Measurements from ENCODE around the gene ARSG. TPM values are rescaled to one million over a fixed set of nuclear protein-coding genes. Genes with fewer than 3 reads are reported as not detected.
"Not testable (repeated sequence)": the region's sequence is repeated elsewhere in the genome, so short reads cannot be mapped to it uniquely, and the experiment has no call there.

ARSG gene
- polyA plus RNA-seq, 3 donors: 15.5 to 19.3 (median 19.2) TPM

DNA sequence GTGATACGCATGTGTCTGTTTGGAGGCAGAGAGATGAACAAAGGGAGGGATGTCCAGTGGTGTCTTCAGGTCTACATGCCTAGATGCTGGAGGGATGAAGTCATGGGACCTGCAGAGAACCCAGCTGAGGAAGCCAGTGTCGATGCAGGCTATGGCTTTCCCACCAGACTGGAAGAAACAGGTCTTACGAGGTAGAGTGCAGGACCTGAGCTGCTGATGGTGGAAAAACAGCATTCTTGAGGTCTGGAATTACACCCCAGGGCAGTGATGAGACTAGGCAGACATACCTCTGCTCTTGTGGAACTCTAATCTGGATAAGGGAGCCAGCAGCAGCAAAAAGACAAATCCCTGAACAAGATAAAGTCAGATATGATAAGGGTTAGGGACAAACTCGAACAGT, 37.4 kb downstream of the ARSG start:
- Histone ChIP-seq H3K4me1 (ENCODE audit: control insufficient read depth in 1 of 2, insufficient read depth in 2 of 2, low read length in 2 of 2) (no peaks in the 10 kb centered on the region), H4K20me1 (ENCODE audit: insufficient read depth, low read length) (no peaks in the 10 kb centered on the region), H3K27me3 (ENCODE audit: control insufficient read depth in 2 of 2, insufficient read depth in 2 of 2, low read length in 2 of 2) (no peaks in the 10 kb centered on the region), H3K79me2 (ENCODE audit: insufficient read depth, low read length) (no peaks in the 10 kb centered on the region), H3K9ac (ENCODE audit: insufficient read depth, low read length, poor library complexity, severe bottlenecking) (no peak overlapping the region), H3K27ac (ENCODE audit: low read depth in 1 of 2, low read length in 2 of 2) (no peak overlapping the region), H2AFZ (ENCODE audit: insufficient read depth, low read depth, low read length, poor library complexity, severe bottlenecking) (no peak overlapping the region), H3K9me3 (replicated peaks in 1 of 2; ENCODE audit: control insufficient read depth in 1 of 2, insufficient read depth in 1 of 2, low read length in 2 of 2) (peaks cover 18 to 32% of the 10 kb centered on the region in 2 donors), H3K4me3 (replicated peaks in 1 of 3; ENCODE audit: low read depth in 2 of 3, low read length in 3 of 3) (no peak overlapping the region), H3K4me2 (replicated peaks; ENCODE audit: extremely low read depth, low read length, poor library complexity, severe bottlenecking) (no peak overlapping the region), H3K36me3 (replicated peaks in 1 of 2; ENCODE audit: control insufficient read depth in 1 of 2, insufficient read depth in 2 of 2, low read length in 2 of 2) (no peaks in the 10 kb centered on the region)
- no peak for TF ChIP-seq CTCF (IDR thresholded peaks at IDR 0.05)
- peaks cover 15% of the 10 kb centered on the region for H3K4me1 Mint-ChIP-seq
- peak overlapping the region in 1 of 7 donors; percentile 54 for H3K27ac Mint-ChIP-seq
- no peak for DNase-seq
- WGBS (ENCODE audit: insufficient coverage): 91% methylated on average over 4 of the region's 4 CpGs
- H3K9me3 Mint-ChIP-seq: peaks cover 27 to 33% (median 30%) of the 10 kb centered on the region in 7 donors
- intact Hi-C loops (cut with micrococcal nuclease): no loop called here
- H3K4me3 Mint-ChIP-seq: no peak overlapping the region
- peaks cover 0 to 3% (median 2%) of the 10 kb centered on the region in 3 donors for H3K27me3 Mint-ChIP-seq (ENCODE audit: low read depth in 3 of 3)
- peaks cover 22 to 24% of the 10 kb centered on the region in 2 donors for H3K36me3 Mint-ChIP-seq

DNA sequence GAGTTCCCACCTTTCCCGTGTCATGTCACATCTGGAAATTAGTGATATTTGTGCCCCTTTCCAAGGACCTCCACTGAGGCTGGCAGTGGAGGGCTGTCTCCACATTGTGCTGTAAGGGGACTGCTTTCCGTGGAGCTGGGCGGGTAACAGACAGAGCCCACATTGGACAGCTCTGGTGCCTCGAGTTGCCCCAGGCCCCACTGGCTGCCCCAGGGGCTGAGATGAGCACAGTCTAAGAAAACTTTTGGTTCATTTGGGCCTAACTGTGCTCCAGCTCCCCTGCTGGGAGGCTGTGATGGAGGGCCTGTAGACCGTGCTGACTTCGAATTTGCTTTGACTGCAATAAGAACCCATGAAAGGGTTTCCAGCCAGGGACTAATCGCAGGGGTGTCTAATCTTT, 38.0 kb downstream of the ARSG start:
- no peak for DNase-seq
- H3K36me3 Mint-ChIP-seq: peaks cover 21 to 22% of the 10 kb centered on the region in 2 donors
- no peak overlapping the region for H3K27ac Mint-ChIP-seq
- 91% methylated on average over 6 of the region's 7 CpGs for WGBS (ENCODE audit: insufficient coverage)
- Histone ChIP-seq H2AFZ (ENCODE audit: insufficient read depth, low read depth, low read length, poor library complexity, severe bottlenecking) (no peak overlapping the region), H3K36me3 (replicated peaks in 1 of 2; ENCODE audit: control insufficient read depth in 1 of 2, insufficient read depth in 2 of 2, low read length in 2 of 2) (no peaks in the 10 kb centered on the region), H3K4me2 (replicated peaks; ENCODE audit: extremely low read depth, low read length, poor library complexity, severe bottlenecking) (no peak overlapping the region), H3K9ac (ENCODE audit: insufficient read depth, low read length, poor library complexity, severe bottlenecking) (no peak overlapping the region), H3K9me3 (replicated peaks in 1 of 2; ENCODE audit: control insufficient read depth in 1 of 2, insufficient read depth in 1 of 2, low read length in 2 of 2) (peaks cover 18 to 38% of the 10 kb centered on the region in 2 donors), H3K27ac (ENCODE audit: low read depth in 1 of 2, low read length in 2 of 2) (no peak overlapping the region), H3K4me1 (ENCODE audit: control insufficient read depth in 1 of 2, insufficient read depth in 2 of 2, low read length in 2 of 2) (no peaks in the 10 kb centered on the region), H3K4me3 (replicated peaks in 1 of 3; ENCODE audit: low read depth in 2 of 3, low read length in 3 of 3) (no peak overlapping the region), H3K79me2 (ENCODE audit: insufficient read depth, low read length) (no peaks in the 10 kb centered on the region), H4K20me1 (ENCODE audit: insufficient read depth, low read length) (no peaks in the 10 kb centered on the region), H3K27me3 (ENCODE audit: control insufficient read depth in 2 of 2, insufficient read depth in 2 of 2, low read length in 2 of 2) (no peaks in the 10 kb centered on the region)
- H3K9me3 Mint-ChIP-seq: peaks cover 27 to 33% (median 30%) of the 10 kb centered on the region in 7 donors
- intact Hi-C loops (cut with micrococcal nuclease): no loop called here
- TF ChIP-seq CTCF (IDR thresholded peaks at IDR 0.05): no peak
- peaks cover 11% of the 10 kb centered on the region for H3K4me1 Mint-ChIP-seq
- H3K4me3 Mint-ChIP-seq: no peak overlapping the region
- peaks cover 0 to 3% (median 2%) of the 10 kb centered on the region in 3 donors for H3K27me3 Mint-ChIP-seq (ENCODE audit: low read depth in 3 of 3)

- Mint-ChIP-seq H3K36me3 (peaks cover 12 to 18% of the 10 kb centered on the region in 2 donors), H3K27ac (peak overlapping the region in 1 of 7 donors; percentile 56), H3K9me3 (peaks cover 27 to 35% (median 32%) of the 10 kb centered on the region in 7 donors)
- H3K4me3 ChIP-seq (replicated peaks in 1 of 3; ENCODE audit: low read depth in 2 of 3, low read length in 3 of 3); H3K79me2 ChIP-seq (ENCODE audit: insufficient read depth, low read length); H3K4me2 ChIP-seq (replicated peaks; ENCODE audit: extremely low read depth, low read length, poor library complexity, severe bottlenecking); H3K27me3 Mint-ChIP-seq (ENCODE audit: low read depth in 3 of 3); DNase-seq; H3K27ac ChIP-seq (ENCODE audit: low read depth in 1 of 2, low read length in 2 of 2); H3K9ac ChIP-seq (ENCODE audit: insufficient read depth, low read length, poor library complexity, severe bottlenecking); intact Hi-C loops (cut with micrococcal nuclease); H3K4me1 ChIP-seq (ENCODE audit: control insufficient read depth in 1 of 2, insufficient read depth in 2 of 2, low read length in 2 of 2); H3K27me3 ChIP-seq (ENCODE audit: control insufficient read depth in 2 of 2, insufficient read depth in 2 of 2, low read length in 2 of 2); H2AFZ ChIP-seq (ENCODE audit: insufficient read depth, low read depth, low read length, poor library complexity, severe bottlenecking); H3K4me3 Mint-ChIP-seq; H3K36me3 ChIP-seq (replicated peaks in 1 of 2; ENCODE audit: control insufficient read depth in 1 of 2, insufficient read depth in 2 of 2, low read length in 2 of 2); H4K20me1 ChIP-seq (ENCODE audit: insufficient read depth, low read length); H3K4me1 Mint-ChIP-seq: not testable (repeated sequence)
- WGBS (ENCODE audit: insufficient coverage): 93% methylated on average over 7 of the region's 12 CpGs
- peaks cover 18 to 41% of the 10 kb centered on the region in 2 donors for H3K9me3 ChIP-seq (replicated peaks in 1 of 2; ENCODE audit: control insufficient read depth in 1 of 2, insufficient read depth in 1 of 2, low read length in 2 of 2)
Observed at GRCh38 chr17:68331932-68332331, 40.6 kb downstream of the ARSG start.
